Thyroid gland (tissue), 4 donors: ENCODE results near the gene ZBTB16. TPM values are rescaled to one million over a fixed set of nuclear protein-coding genes. Genes with fewer than 3 reads are reported as not detected.

ENCODE experiments used
- DNase-seq, 2 donors: peaks; one replicate each; pipeline ENCODE4 v3.0.0-alpha.2; 2019
- H3K27ac ChIP-seq, 3 donors: fragments of 200-600 bp; sonication (generic); 1 replicate in 2 of 3; 2 replicates in 1 of 3; pipeline ENCODE4 v1.5.1; 2016 to 2019; ENCODE audit warnings: mild to moderate bottlenecking in 1 of 3, moderate library complexity in 1 of 3
- H3K27me3 ChIP-seq: fragments of 200-600 bp; sonication (generic); one replicate; pipeline ENCODE4 v1.5.1; 2019
- H3K36me3 ChIP-seq, 2 donors: fragments of 200-600 bp; sonication (generic); one replicate each; pipeline ENCODE4 v1.5.1; 2016 to 2019
- H3K4me1 ChIP-seq, 2 donors: fragments of 200-600 bp; sonication (generic); one replicate each; pipeline ENCODE4 v1.5.1; 2017 to 2019
- H3K4me3 ChIP-seq, 3 donors: fragments of 200-600 bp; sonication (generic); replicated peaks in 1 of 3; 1 replicate in 2 of 3; 2 replicates in 1 of 3; pipeline ENCODE4 v1.5.1; 2016; ENCODE audit warnings: mild to moderate bottlenecking in 1 of 3
- H3K9me3 ChIP-seq: fragments of 200-600 bp; sonication (generic); one replicate; pipeline ENCODE4 v1.5.1; 2017
- POLR2A ChIP-seq, 2 donors: fragments of 450-650 bp; IDR thresholded peaks; one replicate each; pipeline ENCODE4 v1.6.1; 2017; ENCODE audit warnings: antibody characterized with exemption in 2 of 2, mild to moderate bottlenecking in 2 of 2, moderate library complexity in 1 of 2
- WGBS, 2 donors: methylation state at CpG; one replicate each; pipeline ENCODE4 v1.1.5; 2017; 5-methylcytosine and 5-hydroxymethylcytosine counted together
- intact Hi-C: fragments of 100-400 bp; cut with DNase I; formaldehyde crosslinking; loops from one replicate; pipeline ENCODE4 v1.15.1; 2023
- total RNA-seq, 4 donors: library from RNA; depleted of rRNA; stranded (reverse); fragments of >200 nt; gene quantifications; one replicate each; pipeline ENCODE4 v1.2.3, GENCODE V29; 2016
- TF ChIP-seq, protein P1 (sequence below), 6 experiments: fragments of 200-600 bp in 3 of 6; fragments of 450-650 bp in 3 of 6; sonication (generic) in 3 of 6; IDR thresholded peaks; one replicate each; pipeline ENCODE4 v1.5.1; 2016 to 2019; ENCODE audit warnings: antibody characterized with exemption in 6 of 6, mild to moderate bottlenecking in 2 of 6, inconsistent platforms in 1 of 6, moderate library complexity in 1 of 6

Gene ZBTB16
- total RNA-seq, 4 donors from 2014 or later: 157 to 385 (median 177) TPM

DNA sequence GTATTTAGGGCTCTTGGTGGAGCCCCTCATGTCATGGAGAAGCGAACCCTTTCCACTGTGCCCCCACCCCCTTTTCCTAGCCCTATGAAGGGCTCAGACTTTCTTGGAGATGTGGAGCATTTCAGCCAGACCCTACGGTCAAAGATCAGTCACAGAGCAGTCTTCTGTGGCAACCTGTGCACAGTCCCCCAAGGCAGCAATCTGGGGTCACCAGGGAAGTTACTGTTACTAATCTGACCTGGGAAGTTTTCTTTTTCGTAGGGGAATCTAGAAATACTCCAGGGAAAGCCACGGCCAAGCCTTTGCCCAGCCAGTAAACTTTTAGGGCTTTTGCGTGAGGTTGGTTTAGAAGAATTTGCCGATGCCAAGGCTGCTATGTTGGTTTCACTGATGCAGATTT is 50.6 kb downstream of the ZBTB16 start:
- H3K4me3 ChIP-seq: no peak overlapping the region
- no peaks in the 10 kb centered on the region for H3K36me3 ChIP-seq
- no peak for DNase-seq
- 93 to 96% methylated on average over 6 of the region's 6 CpGs for WGBS, 2 donors
- peak overlapping the region; percentile 64 to 90 (median 82) for H3K27ac ChIP-seq
- peaks cover 80 to 100% of the 10 kb centered on the region in 2 donors for H3K4me1 ChIP-seq
- intact Hi-C loops: no loop called here
- no peaks in the 10 kb centered on the region for H3K27me3 ChIP-seq
- no peaks in the 10 kb centered on the region for H3K9me3 ChIP-seq
- TF ChIP-seq, protein P1, sequence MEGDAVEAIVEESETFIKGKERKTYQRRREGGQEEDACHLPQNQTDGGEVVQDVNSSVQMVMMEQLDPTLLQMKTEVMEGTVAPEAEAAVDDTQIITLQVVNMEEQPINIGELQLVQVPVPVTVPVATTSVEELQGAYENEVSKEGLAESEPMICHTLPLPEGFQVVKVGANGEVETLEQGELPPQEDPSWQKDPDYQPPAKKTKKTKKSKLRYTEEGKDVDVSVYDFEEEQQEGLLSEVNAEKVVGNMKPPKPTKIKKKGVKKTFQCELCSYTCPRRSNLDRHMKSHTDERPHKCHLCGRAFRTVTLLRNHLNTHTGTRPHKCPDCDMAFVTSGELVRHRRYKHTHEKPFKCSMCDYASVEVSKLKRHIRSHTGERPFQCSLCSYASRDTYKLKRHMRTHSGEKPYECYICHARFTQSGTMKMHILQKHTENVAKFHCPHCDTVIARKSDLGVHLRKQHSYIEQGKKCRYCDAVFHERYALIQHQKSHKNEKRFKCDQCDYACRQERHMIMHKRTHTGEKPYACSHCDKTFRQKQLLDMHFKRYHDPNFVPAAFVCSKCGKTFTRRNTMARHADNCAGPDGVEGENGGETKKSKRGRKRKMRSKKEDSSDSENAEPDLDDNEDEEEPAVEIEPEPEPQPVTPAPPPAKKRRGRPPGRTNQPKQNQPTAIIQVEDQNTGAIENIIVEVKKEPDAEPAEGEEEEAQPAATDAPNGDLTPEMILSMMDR (IDR thresholded peaks at IDR 0.05): no peak
- no peak for TF ChIP-seq POLR2A (IDR thresholded peaks at IDR 0.05)

DNA sequence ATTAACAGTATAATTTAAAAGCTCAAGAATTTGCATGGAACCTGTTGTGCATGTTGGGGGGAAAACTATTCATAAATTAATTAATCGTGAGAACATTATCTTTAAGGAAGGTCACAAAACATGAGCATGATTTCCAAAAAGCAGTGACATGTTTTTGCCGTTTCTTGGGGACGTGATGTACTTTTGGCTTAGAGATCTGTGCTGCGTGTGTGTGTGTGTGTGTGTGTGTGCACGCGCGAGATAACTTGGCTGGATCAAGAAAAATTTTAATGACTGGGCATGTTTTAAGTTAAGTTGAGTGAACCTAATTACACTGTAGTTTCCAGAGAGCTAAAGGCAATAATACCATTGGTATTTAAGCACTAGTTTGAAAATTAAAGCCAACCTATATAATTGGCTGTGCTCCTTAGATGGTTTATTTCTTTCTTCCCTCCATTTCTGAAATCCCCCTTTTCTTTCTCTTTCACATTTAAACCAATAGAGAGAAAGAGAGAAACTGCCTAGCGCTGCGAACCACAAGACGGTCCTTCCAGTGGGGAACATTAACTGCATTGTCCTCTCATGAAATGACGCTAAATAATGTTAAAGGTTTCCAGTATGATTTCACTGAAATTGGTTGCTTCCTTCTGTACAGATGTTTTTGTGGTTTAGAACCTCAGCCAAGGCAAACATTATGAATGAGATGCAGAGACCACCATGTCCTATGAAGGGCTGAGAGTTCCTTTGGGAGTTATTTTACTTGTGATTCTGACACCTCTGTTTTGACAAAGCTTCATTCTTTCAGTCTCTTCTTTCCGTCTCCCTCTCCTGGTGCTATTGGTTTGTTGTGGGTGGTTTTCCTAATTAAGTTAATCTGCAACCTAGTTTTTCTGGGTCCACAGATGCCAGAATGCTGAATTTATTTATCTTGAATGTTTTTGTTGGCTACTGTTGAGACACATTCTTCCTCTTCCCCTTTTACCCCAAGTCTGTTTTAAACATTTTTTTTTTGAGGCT is 51.7 kb downstream of the ZBTB16 start:
- H3K27me3 ChIP-seq: no peaks in the 10 kb centered on the region
- H3K36me3 ChIP-seq: no peaks in the 10 kb centered on the region
- H3K27ac ChIP-seq: peak overlapping the region; percentile 64 to 90 (median 82)
- 40 to 68% methylated on average over 12 of the region's 12 CpGs for WGBS, 2 donors
- intact Hi-C loops: no loop called here
- peak in 1 of 2 donors; percentile 11 for TF ChIP-seq POLR2A (IDR thresholded peaks at IDR 0.05)
- TF ChIP-seq, protein P1 (IDR thresholded peaks at IDR 0.05): no peak
- no peaks in the 10 kb centered on the region for H3K9me3 ChIP-seq
- H3K4me3 ChIP-seq: no peak overlapping the region
- H3K4me1 ChIP-seq: peaks cover 86 to 100% of the 10 kb centered on the region in 2 donors
- DNase-seq: no peak

DNA sequence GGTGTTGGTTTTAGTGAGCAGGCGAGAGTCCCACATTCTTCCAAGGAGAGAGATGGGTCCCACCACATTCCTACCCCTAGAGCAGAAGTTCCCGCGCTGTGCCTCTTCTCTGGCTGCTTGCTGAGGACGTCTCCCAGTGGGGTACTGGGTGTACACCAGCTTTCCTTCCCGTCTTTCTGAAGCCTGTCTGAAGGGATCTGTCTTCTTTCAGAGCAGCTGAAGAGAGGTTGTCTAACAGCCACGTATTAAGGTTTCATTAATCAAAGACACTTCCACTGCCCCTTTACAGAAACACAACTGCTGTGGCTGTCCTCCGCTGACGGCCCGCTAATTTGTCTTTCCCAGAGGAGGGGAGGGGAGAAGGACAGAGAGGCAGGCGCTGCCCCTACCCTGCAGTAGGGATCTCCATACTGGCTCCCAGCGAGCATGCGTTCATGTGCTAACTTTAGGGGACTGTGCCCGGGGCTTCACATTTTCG is 56.0 kb downstream of the ZBTB16 start:
- Histone ChIP-seq H3K36me3 (no peaks in the 10 kb centered on the region), H3K27me3 (no peaks in the 10 kb centered on the region), H3K4me3 (no peak overlapping the region), H3K9me3 (no peaks in the 10 kb centered on the region), H3K4me1 (peaks cover 87 to 98% of the 10 kb centered on the region in 2 donors), H3K27ac (peak overlapping the region in 2 of 3 donors; percentile 6 to 39)
- no peak for DNase-seq
- WGBS, 2 donors: 85% methylated on average over 14 of the region's 14 CpGs
- intact Hi-C loops: no loop called here
- TF ChIP-seq POLR2A (IDR thresholded peaks at IDR 0.05): no peak

DNA sequence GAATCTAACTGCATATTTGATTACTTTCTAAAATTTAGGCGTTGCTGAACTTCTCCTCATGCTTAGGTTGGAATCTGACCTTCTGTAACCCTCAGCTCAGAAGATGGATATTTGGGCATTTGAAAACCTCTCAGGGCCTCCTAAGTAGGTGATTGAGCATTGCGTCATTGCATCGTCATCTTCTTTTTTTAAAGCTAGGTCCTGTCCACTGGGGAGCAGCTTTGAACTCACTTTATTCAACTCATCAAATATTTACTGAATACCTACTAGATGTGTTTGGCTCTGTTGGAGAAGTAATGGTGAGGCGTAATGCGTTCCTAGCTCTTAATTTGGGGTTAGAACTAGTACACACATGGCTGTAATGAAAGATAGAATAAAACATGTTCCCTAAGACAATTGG is 56.8 kb downstream of the ZBTB16 start:
- no peaks in the 10 kb centered on the region for H3K27me3 ChIP-seq
- no peaks in the 10 kb centered on the region for H3K36me3 ChIP-seq
- WGBS, 2 donors: 77 to 84% methylated on average over 5 of the region's 5 CpGs
- DNase-seq: no peak
- TF ChIP-seq, protein P1 (IDR thresholded peaks at IDR 0.05): no peak
- TF ChIP-seq POLR2A (IDR thresholded peaks at IDR 0.05): no peak
- no peak overlapping the region for H3K4me3 ChIP-seq
- H3K4me1 ChIP-seq: peaks cover 87 to 98% of the 10 kb centered on the region in 2 donors
- no peaks in the 10 kb centered on the region for H3K9me3 ChIP-seq
- peak overlapping the region in 2 of 3 donors; percentile 6 to 91 for H3K27ac ChIP-seq
- intact Hi-C loops: no loop called here

DNA sequence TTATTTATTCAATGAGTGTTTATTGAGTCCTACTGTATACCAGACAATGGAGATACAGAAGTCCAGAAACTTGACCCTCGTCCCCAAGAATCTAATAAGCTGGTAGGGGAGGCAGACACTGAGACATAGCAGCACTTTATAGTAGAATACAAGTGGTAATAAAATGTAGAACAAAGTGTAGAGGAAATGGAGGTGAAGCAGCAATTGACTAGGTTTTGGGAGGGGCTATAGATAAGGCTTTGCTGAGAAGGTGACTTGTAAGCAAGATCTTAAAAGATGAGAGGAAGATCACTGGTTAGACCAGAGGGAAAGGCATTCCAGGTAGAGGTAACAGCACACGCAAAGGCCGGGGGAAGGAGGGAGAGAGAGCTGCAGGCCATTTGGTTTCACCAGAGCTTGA is 57.3 kb downstream of the ZBTB16 start:
- no peaks in the 10 kb centered on the region for H3K27me3 ChIP-seq
- H3K4me1 ChIP-seq: peaks cover 87 to 98% of the 10 kb centered on the region in 2 donors
- H3K27ac ChIP-seq: peak overlapping the region in 1 of 3 donors; percentile 91
- WGBS, 2 donors: 92 to 97% methylated on average over 3 of the region's 3 CpGs
- intact Hi-C loops: no loop called here
- H3K9me3 ChIP-seq: no peaks in the 10 kb centered on the region
- DNase-seq: no peak
- H3K36me3 ChIP-seq: no peaks in the 10 kb centered on the region
- no peak for TF ChIP-seq POLR2A (IDR thresholded peaks at IDR 0.05)
- TF ChIP-seq, protein P1 (IDR thresholded peaks at IDR 0.05): no peak
- no peak overlapping the region for H3K4me3 ChIP-seq
